Kidney epithelial cell (primary cell): Measurements from ENCODE around the gene TPRN. TPM values are rescaled to one million over a fixed set of nuclear protein-coding genes. Genes with fewer than 3 reads are reported as not detected.

ENCODE experiments used
- DNase-seq: peaks from one replicate; pipeline ENCODE4 v3.0.0-alpha.2; 2010; ENCODE audit warnings: low read depth
- H3K27me3 ChIP-seq: 2 replicates; pipeline ENCODE4 v1.6.0; 2011; ENCODE audit warnings: low read length; ENCODE audit not compliant: control insufficient read depth, insufficient read depth
- H3K36me3 ChIP-seq: 2 replicates; pipeline ENCODE4 v1.5.1; 2011; ENCODE audit warnings: low read length; ENCODE audit not compliant: control insufficient read depth, insufficient read depth
- H3K4me3 ChIP-seq: 2 replicates; pipeline ENCODE4 v1.5.1; 2011; ENCODE audit warnings: low read depth, mild to moderate bottlenecking, control low read depth, low read length
- total RNA-seq: library from RNA; depleted of rRNA; stranded (reverse); fragments of >200 nt; gene quantifications from 2 replicates; pipeline ENCODE4 v1.2.3, GENCODE V29; 2015
- TF ChIP-seq, protein P1 (sequence below): IDR thresholded peaks from 2 replicates; pipeline ENCODE4 v1.5.1; 2011; ENCODE audit warnings: mild to moderate bottlenecking, moderate library complexity, low read length, control low read depth, inconsistent platforms; ENCODE audit not compliant: insufficient read depth, poor library complexity, severe bottlenecking

TPRN gene
- total RNA-seq, 1 donor from 2014 or later, result 15.2 TPM

DNA sequence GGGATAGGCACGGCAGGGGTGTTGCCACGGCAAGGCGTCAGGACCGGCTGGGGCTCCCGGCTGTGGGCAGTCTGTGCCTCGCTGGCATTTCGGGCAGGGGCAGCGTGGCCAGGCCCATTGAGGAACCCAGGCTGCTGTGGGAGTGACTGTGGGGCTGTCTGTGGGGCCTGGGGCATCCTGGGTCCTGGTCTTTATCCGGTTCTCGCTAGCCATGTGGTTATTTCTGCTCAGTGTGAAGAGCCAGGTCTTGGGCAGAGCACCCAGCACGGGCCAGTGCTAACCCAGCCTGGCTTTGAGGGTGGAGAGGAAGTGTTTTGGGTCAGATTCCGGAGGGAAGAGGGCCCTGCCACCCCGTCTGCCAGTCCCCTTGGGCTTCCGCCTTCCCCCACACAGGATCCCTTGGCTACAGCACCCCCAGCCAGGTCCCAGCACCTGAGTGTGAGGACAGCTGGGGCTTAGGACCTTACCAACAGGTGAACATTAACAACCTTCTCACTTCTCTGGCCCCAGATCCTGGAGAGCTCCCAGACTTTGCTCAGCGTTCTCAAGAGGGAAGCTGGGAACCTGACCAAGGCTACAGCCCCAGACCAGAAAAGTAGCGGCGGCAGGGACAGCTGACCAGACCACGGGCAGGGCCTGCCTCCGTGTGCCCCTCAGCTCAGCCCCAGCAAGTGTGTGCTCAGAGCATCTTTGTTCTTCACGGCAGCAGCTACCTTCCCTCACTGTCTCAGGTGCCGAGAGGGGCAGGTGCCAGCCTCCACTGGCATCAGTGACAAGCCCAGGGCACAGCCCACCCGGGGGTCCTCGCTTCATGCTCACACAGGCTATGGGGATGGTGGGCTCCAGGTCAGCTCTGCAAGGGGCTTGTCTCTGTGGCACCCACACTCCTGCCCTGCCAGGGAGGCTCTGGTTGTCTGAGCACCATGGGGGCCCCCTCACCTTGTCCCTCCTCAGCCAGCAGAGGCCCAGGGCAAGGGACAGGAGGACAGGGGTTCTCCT is 10.9 kb downstream of the TPRN start:
- Histone ChIP-seq H3K4me3 (peak overlapping the region; percentile 88), H3K27me3 (no peaks in the 10 kb centered on the region), H3K36me3 (no peaks in the 10 kb centered on the region)
- TF ChIP-seq, protein P1, sequence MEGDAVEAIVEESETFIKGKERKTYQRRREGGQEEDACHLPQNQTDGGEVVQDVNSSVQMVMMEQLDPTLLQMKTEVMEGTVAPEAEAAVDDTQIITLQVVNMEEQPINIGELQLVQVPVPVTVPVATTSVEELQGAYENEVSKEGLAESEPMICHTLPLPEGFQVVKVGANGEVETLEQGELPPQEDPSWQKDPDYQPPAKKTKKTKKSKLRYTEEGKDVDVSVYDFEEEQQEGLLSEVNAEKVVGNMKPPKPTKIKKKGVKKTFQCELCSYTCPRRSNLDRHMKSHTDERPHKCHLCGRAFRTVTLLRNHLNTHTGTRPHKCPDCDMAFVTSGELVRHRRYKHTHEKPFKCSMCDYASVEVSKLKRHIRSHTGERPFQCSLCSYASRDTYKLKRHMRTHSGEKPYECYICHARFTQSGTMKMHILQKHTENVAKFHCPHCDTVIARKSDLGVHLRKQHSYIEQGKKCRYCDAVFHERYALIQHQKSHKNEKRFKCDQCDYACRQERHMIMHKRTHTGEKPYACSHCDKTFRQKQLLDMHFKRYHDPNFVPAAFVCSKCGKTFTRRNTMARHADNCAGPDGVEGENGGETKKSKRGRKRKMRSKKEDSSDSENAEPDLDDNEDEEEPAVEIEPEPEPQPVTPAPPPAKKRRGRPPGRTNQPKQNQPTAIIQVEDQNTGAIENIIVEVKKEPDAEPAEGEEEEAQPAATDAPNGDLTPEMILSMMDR, result no peak
- DNase-seq, result no peak

DNA sequence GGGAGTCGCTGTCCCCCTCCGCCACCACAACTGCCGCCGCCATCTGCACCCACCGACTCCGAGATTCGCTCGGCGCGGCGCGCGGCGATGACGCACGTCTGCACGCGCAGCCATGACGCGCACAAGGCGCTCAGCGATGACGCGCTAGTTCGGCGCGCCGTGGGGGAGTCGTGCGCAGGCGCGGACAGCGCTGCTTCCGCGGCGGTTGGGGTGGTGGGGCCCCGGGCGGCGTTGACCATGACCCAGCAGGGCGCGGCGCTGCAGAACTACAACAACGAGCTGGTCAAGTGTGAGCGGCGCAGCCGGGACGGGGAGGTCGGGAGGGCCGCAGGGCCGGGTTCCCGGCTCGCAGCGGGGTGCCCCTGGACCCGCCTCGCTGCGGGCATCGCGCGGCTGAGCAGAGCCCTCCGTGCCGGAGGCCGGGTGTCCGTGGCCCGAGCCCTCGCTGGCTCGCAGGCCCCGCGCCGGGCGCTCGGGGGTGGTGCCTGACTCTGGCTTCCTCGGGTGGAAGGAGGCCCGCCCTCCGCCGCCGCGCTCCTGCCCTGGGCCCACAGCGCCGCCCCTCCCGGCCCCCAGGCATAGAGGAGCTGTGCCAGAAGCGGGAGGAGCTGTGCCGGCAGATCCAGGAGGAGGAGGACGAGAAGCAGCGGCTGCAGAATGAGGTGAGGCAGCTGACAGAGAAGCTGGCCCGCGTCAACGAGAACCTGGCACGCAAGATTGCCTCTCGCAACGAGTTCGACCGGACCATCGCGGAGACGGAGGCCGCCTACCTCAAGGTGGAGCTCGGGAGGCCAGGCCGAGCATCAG is 11.8 kb downstream of the TPRN start, which contains the start of the genes ANAPC2 and SSNA1:
Gene ANAPC2, minus strand, starts transcription at position 71 of the 807 bp plus-strand sequence. Its CDS starts 28 bp downstream, at position 43.
Gene SSNA1, plus strand, starts transcription at position 187 of the 807 bp plus-strand sequence. Its CDS starts 51 bp downstream, at position 238.
- Histone ChIP-seq H3K27me3 (no peaks in the 10 kb centered on the region), H3K4me3 (peak within 1 kb of the TSS; percentile 88)
- DNase-seq, result peak; percentile 64

DNA sequence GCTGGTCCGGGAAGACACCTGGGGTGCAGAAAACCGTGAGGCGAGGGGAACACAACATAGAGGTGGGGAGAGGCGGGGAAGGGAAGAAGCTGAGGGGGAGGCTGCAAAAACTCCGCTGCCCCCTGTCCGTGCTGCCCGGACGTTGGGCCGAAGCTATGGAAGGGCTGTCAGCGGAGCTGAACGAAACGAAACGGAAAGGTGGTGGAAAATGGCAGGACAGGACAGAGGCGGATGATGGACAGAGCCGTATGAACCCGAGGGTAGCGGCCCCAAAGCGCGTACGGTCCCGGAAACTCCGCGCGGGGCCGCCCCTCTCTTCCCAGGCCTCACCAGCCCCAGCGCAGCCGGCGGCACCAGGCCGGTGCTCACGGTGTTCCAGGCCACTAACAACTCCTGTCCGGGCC is 12.5 kb downstream of the TPRN start:
- DNase-seq, result no peak
- Histone ChIP-seq H3K27me3 (no peaks in the 10 kb centered on the region), H3K4me3 (peak overlapping the region; percentile 88), H3K36me3 (no peaks in the 10 kb centered on the region)
- TF ChIP-seq, protein P1, result no peak

More for the DNA sequence above, 11.8 kb downstream of the TPRN start, which contains the start of the genes ANAPC2 and SSNA1:
- H3K36me3 ChIP-seq, result no peaks in the 10 kb centered on the region
- TF ChIP-seq, protein P1, result peak; percentile 59

DNA sequence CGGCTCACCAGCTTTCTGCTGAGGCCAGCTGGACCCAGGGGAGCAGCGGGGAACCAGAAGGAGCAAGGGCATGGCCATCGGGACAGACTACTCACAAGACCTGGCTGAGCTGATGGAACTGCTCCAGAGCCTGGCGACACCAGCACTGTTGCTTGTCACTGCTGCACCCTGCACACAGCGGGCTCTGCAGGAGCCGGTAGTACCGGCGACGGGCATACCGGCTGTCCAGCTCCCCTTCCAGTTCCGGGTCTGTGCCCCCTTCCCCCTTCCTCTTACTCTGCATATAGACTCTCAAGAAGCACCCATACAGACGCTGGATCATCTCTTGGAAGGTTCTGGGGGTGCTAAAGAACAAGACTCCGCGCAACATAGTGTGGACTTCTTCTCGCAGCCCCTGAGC is 13.2 kb downstream of the TPRN start:
- TF ChIP-seq, protein P1, result no peak
- no peak for DNase-seq
- Histone ChIP-seq H3K4me3 (peak overlapping the region; percentile 88), H3K27me3 (no peaks in the 10 kb centered on the region), H3K36me3 (no peaks in the 10 kb centered on the region)

DNA sequence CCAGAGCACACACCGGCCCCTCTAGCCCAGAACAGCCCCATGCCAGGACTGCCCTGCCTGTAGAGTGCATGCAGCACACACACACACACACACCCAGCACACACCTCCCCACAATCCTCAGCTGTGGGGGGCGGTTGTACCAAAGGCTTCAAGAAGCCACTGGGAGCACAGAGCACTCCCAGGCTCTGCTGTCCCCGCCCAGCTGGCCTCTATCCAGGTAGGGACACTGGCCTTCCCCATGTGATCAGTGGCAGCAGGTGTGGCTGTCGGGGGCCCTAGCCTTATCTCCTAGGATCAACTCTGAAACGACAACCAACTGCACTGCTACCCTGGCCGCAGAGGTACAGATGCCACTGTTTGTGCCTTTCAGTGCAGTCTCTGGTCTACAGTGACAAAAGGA is 14.2 kb downstream of the TPRN start:
- Histone ChIP-seq H3K4me3 (no peak overlapping the region), H3K27me3 (no peaks in the 10 kb centered on the region), H3K36me3 (no peaks in the 10 kb centered on the region)
- TF ChIP-seq, protein P1, result no peak
- no peak for DNase-seq
